ENCODE measurements around the gene WWC2. TPM values are rescaled to one million over a fixed set of nuclear protein-coding genes. Genes with fewer than 3 reads are reported as not detected.

Gene WWC2
- total and polyA plus RNA-seq, 2 experiments from 2014 or later: 50.5 to 74.2 TPM

DNA sequence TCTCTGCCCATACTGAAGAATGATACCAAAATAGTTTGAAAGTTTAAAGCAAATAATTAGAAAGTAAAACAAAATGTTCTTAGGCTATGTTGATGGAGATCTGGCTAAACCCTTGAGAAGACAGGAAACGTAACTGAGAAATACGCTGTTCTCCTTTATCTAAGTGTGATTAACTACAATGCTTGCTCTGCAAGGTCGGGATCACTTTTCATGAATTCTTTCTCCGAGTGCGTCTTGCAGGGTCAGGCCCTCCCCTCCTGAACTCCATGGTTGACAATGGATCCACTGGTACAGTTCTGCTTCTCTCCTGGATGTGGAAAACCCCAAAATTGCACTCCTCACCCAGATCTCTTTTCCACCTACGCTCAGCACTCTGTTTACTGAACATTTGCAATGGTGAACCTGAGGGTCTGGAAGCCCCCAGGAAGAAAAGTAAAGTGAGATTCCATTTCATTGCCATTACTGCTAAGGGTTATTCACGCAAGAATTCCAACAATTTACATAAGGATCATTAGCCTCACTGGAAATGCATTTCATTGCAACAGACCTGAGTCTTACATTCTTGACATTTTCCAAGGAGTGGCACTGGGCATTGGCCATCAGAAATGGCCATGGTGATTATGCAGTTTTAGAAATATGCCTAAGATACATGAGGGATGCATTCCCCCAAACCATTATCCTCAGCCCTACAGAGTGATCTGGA, 24.6 kb upstream of the WWC2 start:
- peak overlapping the region; percentile 50 for H3K27ac ChIP-seq (ENCODE audit: low read depth)
- H3F3A ChIP-seq (replicated peaks; ENCODE audit: low read depth): no peaks in the 10 kb centered on the region
- H3K27me3 ChIP-seq (ENCODE audit: insufficient read depth): no peaks in the 10 kb centered on the region
- peak overlapping the region; percentile 42 for H3K4me2 ChIP-seq
- H3K4me3 Mint-ChIP-seq: 0 out of 3 replicates have a peak overlapping the region, but pooled peaks have one; percentile 1
- TF ChIP-seq STAT1 (IDR thresholded peaks at IDR 0.05; ENCODE audit: unreplicated experiment): no peak
- ATAC-seq (peak; percentile 48), DNase-seq (ENCODE audit: low spot score) (peak; percentile 72)
- no peaks in the 10 kb centered on the region for H3K36me3 ChIP-seq (ENCODE audit: insufficient read depth)
- H3K9me3 Mint-ChIP-seq: peaks cover 27% of the 10 kb centered on the region
- peaks cover 23% of the 10 kb centered on the region for H3K4me1 ChIP-seq (ENCODE audit: insufficient read depth)
- H3K4me1 Mint-ChIP-seq: peaks cover 30% of the 10 kb centered on the region
- no peaks in the 10 kb centered on the region for H3K79me2 ChIP-seq (replicated peaks; ENCODE audit: insufficient read depth)
- H4K20me1 ChIP-seq (replicated peaks; ENCODE audit: insufficient read depth): no peaks in the 10 kb centered on the region
- H3K27ac Mint-ChIP-seq: peak overlapping the region; percentile 34
- peaks cover 15% of the 10 kb centered on the region for H3K36me3 Mint-ChIP-seq (ENCODE audit: low read depth)
- no peaks in the 10 kb centered on the region for H3K9me2 ChIP-seq (ENCODE audit: insufficient read depth)
- H3K27me3 Mint-ChIP-seq (ENCODE audit: insufficient read depth, low read depth, poor library complexity): peaks cover 8% of the 10 kb centered on the region
- H2AFZ ChIP-seq: no peak overlapping the region
- H3K4me3 ChIP-seq: 0 out of 2 replicates have a peak overlapping the region, but pooled peaks have one; percentile 0

DNA sequence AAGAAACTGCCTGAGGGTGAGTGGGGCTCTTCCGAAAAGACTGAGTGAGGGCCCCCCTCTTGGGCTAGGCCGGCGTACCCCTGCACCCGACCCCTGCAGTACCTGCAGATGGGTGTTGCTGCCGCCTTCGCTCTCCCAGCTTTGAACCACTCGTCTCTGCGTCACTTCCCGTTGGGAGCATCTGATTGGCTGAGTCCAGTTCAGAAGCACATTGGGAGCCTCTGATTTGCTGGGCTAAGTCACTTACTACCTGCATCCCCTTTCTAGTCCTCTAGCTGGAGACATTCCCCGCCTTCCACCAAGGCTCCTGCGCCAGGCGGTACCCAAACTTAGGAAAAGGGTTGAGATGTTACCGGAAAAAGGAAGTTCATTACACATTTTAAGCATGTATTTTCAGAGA, 20.4 kb upstream of the WWC2 start:
- Histone ChIP-seq H3K4me1 (ENCODE audit: insufficient read depth) (peaks cover 30% of the 10 kb centered on the region), H3K36me3 (ENCODE audit: insufficient read depth) (no peaks in the 10 kb centered on the region), H3K9me2 (ENCODE audit: insufficient read depth) (no peaks in the 10 kb centered on the region), H3K79me2 (replicated peaks; ENCODE audit: insufficient read depth) (no peaks in the 10 kb centered on the region), H3K4me3 (no peak overlapping the region), H4K20me1 (replicated peaks; ENCODE audit: insufficient read depth) (no peaks in the 10 kb centered on the region), H3K4me2 (no peak overlapping the region), H2AFZ (no peak overlapping the region), H3F3A (replicated peaks; ENCODE audit: low read depth) (no peaks in the 10 kb centered on the region), H3K27ac (ENCODE audit: low read depth) (no peak overlapping the region), H3K27me3 (ENCODE audit: insufficient read depth) (no peaks in the 10 kb centered on the region)
- ATAC-seq (peak; percentile 16; the same call in 2 of the 3 replicates), DNase-seq (ENCODE audit: low spot score) (peak; percentile 64)
- Mint-ChIP-seq H3K4me1 (peaks cover 40% of the 10 kb centered on the region), H3K36me3 (ENCODE audit: low read depth) (no peaks in the 10 kb centered on the region), H3K27me3 (ENCODE audit: insufficient read depth, low read depth, poor library complexity) (peaks cover 6% of the 10 kb centered on the region), H3K4me3 (no peak overlapping the region), H3K9me3 (no peaks in the 10 kb centered on the region), H3K27ac (no peak overlapping the region)
- TF ChIP-seq, protein P1, sequence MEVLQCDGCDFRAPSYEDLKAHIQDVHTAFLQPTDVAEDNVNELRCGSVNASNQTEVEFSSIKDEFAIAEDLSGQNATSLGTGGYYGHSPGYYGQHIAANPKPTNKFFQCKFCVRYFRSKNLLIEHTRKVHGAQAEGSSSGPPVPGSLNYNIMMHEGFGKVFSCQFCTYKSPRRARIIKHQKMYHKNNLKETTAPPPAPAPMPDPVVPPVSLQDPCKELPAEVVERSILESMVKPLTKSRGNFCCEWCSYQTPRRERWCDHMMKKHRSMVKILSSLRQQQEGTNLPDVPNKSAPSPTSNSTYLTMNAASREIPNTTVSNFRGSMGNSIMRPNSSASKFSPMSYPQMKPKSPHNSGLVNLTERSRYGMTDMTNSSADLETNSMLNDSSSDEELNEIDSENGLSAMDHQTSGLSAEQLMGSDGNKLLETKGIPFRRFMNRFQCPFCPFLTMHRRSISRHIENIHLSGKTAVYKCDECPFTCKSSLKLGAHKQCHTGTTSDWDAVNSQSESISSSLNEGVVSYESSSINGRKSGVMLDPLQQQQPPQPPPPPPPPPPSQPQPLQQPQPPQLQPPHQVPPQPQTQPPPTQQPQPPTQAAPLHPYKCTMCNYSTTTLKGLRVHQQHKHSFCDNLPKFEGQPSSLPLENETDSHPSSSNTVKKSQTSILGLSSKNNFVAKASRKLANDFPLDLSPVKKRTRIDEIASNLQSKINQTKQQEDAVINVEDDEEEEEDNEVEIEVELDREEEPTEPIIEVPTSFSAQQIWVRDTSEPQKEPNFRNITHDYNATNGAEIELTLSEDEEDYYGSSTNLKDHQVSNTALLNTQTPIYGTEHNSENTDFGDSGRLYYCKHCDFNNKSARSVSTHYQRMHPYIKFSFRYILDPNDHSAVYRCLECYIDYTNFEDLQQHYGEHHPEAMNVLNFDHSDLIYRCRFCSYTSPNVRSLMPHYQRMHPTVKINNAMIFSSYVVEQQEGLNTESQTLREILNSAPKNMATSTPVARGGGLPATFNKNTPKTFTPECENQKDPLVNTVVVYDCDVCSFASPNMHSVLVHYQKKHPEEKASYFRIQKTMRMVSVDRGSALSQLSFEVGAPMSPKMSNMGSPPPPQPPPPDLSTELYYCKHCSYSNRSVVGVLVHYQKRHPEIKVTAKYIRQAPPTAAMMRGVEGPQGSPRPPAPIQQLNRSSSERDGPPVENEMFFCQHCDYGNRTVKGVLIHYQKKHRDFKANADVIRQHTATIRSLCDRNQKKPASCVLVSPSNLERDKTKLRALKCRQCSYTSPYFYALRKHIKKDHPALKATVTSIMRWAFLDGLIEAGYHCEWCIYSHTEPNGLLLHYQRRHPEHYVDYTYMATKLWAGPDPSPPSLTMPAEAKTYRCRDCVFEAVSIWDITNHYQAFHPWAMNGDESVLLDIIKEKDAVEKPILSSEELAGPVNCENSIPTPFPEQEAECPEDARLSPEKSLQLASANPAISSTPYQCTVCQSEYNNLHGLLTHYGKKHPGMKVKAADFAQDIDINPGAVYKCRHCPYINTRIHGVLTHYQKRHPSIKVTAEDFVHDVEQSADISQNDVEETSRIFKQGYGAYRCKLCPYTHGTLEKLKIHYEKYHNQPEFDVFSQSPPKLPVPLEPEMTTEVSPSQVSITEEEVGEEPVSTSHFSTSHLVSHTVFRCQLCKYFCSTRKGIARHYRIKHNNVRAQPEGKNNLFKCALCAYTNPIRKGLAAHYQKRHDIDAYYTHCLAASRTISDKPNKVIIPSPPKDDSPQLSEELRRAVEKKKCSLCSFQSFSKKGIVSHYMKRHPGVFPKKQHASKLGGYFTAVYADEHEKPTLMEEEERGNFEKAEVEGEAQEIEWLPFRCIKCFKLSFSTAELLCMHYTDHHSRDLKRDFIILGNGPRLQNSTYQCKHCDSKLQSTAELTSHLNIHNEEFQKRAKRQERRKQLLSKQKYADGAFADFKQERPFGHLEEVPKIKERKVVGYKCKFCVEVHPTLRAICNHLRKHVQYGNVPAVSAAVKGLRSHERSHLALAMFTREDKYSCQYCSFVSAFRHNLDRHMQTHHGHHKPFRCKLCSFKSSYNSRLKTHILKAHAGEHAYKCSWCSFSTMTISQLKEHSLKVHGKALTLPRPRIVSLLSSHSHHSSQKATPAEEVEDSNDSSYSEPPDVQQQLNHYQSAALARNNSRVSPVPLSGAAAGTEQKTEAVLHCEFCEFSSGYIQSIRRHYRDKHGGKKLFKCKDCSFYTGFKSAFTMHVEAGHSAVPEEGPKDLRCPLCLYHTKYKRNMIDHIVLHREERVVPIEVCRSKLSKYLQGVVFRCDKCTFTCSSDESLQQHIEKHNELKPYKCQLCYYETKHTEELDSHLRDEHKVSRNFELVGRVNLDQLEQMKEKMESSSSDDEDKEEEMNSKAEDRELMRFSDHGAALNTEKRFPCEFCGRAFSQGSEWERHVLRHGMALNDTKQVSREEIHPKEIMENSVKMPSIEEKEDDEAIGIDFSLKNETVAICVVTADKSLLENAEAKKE (CRISPR knock-in tag; IDR thresholded peaks at IDR 0.05): no peak
- no peak for TF ChIP-seq CREB1 (CRISPR knock-in tag; IDR thresholded peaks at IDR 0.05; ENCODE audit: low read depth)
- TF ChIP-seq, protein P2, sequence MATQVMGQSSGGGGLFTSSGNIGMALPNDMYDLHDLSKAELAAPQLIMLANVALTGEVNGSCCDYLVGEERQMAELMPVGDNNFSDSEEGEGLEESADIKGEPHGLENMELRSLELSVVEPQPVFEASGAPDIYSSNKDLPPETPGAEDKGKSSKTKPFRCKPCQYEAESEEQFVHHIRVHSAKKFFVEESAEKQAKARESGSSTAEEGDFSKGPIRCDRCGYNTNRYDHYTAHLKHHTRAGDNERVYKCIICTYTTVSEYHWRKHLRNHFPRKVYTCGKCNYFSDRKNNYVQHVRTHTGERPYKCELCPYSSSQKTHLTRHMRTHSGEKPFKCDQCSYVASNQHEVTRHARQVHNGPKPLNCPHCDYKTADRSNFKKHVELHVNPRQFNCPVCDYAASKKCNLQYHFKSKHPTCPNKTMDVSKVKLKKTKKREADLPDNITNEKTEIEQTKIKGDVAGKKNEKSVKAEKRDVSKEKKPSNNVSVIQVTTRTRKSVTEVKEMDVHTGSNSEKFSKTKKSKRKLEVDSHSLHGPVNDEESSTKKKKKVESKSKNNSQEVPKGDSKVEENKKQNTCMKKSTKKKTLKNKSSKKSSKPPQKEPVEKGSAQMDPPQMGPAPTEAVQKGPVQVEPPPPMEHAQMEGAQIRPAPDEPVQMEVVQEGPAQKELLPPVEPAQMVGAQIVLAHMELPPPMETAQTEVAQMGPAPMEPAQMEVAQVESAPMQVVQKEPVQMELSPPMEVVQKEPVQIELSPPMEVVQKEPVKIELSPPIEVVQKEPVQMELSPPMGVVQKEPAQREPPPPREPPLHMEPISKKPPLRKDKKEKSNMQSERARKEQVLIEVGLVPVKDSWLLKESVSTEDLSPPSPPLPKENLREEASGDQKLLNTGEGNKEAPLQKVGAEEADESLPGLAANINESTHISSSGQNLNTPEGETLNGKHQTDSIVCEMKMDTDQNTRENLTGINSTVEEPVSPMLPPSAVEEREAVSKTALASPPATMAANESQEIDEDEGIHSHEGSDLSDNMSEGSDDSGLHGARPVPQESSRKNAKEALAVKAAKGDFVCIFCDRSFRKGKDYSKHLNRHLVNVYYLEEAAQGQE (IDR thresholded peaks at IDR 0.05; ENCODE audit: unreplicated experiment): no peak
- TF ChIP-seq, protein P3, sequence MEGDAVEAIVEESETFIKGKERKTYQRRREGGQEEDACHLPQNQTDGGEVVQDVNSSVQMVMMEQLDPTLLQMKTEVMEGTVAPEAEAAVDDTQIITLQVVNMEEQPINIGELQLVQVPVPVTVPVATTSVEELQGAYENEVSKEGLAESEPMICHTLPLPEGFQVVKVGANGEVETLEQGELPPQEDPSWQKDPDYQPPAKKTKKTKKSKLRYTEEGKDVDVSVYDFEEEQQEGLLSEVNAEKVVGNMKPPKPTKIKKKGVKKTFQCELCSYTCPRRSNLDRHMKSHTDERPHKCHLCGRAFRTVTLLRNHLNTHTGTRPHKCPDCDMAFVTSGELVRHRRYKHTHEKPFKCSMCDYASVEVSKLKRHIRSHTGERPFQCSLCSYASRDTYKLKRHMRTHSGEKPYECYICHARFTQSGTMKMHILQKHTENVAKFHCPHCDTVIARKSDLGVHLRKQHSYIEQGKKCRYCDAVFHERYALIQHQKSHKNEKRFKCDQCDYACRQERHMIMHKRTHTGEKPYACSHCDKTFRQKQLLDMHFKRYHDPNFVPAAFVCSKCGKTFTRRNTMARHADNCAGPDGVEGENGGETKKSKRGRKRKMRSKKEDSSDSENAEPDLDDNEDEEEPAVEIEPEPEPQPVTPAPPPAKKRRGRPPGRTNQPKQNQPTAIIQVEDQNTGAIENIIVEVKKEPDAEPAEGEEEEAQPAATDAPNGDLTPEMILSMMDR (conservative IDR thresholded peaks at IDR 0.05; ENCODE audit: low read depth in 2 of 2): peak; percentile 48 to 51
- TF ChIP-seq ZNF331 (CRISPR knock-in tag; IDR thresholded peaks at IDR 0.05; ENCODE audit: low read depth): no peak
